Peyer's patch (tissue), 4 donors: Measurements from ENCODE around the gene MICU2. TPM values are rescaled to one million over a fixed set of nuclear protein-coding genes. Genes with fewer than 3 reads are reported as not detected.

Experiments used
- DNase-seq, 3 donors: peaks; one replicate each; pipeline ENCODE4 v3.0.0-alpha.2; 2017 to 2019
- H3K27ac ChIP-seq, 4 donors: fragments of 200-600 bp; sonication (generic); one replicate each; pipeline ENCODE4 v1.5.1; 2016 to 2019
- H3K27me3 ChIP-seq, 2 donors: fragments of 200-600 bp; sonication (generic); one replicate each; pipeline ENCODE4 v1.5.1; 2019
- H3K36me3 ChIP-seq, 3 donors: fragments of 200-600 bp; sonication (generic); one replicate each; pipeline ENCODE4 v1.5.1; 2016 to 2019
- H3K4me1 ChIP-seq, 4 donors: fragments of 200-600 bp; sonication (generic); one replicate each; pipeline ENCODE4 v1.5.1; 2016 to 2019
- H3K4me3 ChIP-seq, 4 donors: fragments of 200-600 bp; sonication (generic); 1 replicate in 3 of 4; 2 replicates in 1 of 4; pipeline ENCODE4 v1.5.1; 2016 to 2019; ENCODE audit warnings: mild to moderate bottlenecking in 1 of 4
- H3K9me3 ChIP-seq, 4 donors: fragments of 200-600 bp; sonication (generic); one replicate each; pipeline ENCODE4 v1.5.1; 2016 to 2019; ENCODE audit warnings: mild to moderate bottlenecking in 1 of 4
- POLR2A ChIP-seq, 2 donors: fragments of 450-650 bp; IDR thresholded peaks; one replicate each; pipeline ENCODE4 v1.5.1; 2017; ENCODE audit warnings: antibody characterized with exemption in 2 of 2, mild to moderate bottlenecking in 2 of 2, moderate library complexity in 2 of 2
- total RNA-seq, 4 donors: library from RNA; depleted of rRNA; stranded (reverse); fragments of >200 nt; gene quantifications; one replicate each; pipeline ENCODE4 v1.1.0, GENCODE V29; 2016
- TF ChIP-seq, protein P1 (sequence below), 6 experiments: fragments of 450-650 bp in 4 of 6; fragments of 200-600 bp in 2 of 6; sonication (generic) in 1 of 6; IDR thresholded peaks; one replicate each; pipeline ENCODE4 v1.5.1; 2017 to 2019; ENCODE audit warnings: antibody characterized with exemption in 6 of 6, mild to moderate bottlenecking in 3 of 6, moderate library complexity in 1 of 6

Gene MICU2, protein sequence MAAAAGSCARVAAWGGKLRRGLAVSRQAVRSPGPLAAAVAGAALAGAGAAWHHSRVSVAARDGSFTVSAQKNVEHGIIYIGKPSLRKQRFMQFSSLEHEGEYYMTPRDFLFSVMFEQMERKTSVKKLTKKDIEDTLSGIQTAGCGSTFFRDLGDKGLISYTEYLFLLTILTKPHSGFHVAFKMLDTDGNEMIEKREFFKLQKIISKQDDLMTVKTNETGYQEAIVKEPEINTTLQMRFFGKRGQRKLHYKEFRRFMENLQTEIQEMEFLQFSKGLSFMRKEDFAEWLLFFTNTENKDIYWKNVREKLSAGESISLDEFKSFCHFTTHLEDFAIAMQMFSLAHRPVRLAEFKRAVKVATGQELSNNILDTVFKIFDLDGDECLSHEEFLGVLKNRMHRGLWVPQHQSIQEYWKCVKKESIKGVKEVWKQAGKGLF
- total RNA-seq: 100 to 1,000 TPM in 1 of 4 donors, 10 to 100 TPM in 3; 78.9 to 101 (median 87.4) TPM

DNA sequence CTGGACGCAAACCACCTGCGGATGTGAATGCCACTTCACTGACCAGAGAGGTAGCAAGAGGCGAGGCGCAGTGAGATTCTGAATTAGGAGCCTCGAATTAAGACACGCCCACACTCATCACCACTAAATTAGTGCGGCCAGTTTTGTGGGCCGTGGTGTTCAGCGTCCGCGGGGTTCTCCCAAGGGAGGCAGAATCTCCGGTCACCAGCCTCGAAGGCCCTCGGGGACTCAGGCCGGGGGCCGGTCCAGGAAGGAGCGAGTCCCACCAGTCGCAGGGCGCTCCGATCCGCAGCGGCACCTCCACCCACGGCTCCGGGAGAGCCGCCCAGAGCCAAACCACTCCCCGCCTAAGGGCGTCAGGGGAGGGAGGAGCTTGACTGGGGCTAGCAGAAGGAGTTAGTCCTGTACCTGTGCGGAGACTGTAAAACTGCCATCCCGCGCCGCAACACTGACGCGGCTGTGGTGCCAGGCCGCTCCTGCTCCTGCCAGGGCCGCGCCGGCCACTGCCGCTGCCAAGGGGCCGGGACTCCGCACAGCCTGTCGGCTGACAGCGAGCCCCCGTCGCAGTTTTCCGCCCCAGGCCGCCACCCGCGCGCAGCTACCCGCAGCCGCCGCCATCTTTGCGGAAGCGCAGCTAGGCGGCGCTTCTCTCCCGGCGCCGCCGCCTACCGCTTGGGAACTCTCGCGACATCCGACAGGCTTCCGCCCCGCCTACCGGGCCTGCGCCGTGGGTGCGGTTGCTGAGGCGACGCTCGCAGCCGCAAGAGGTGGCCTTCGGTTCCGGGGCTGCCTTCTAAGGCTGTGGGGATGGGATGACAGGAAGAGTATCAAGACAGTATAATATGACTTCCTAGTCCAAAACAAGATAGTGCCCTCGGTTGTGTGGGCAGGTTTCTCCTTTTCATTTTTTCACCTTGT is at the start of gene MICU2:
Gene MICU2 (minus strand): TSS at position 640 of the 918 bp plus-strand sequence. CDS start 22 bp downstream, at position 618.
- peak within 1 kb of the TSS; percentile 66 to 88 (median 78) for H3K4me3 ChIP-seq
- H3K4me1 ChIP-seq: peaks cover 0 to 7% (median 3%) of the 10 kb centered on the region in 4 donors
- no peaks in the 10 kb centered on the region for H3K36me3 ChIP-seq
- H3K9me3 ChIP-seq: no peaks in the 10 kb centered on the region
- H3K27ac ChIP-seq: peak within 1 kb of the TSS; percentile 94 to 97 (median 96)
- peak; percentile 97 to 98 for TF ChIP-seq POLR2A (IDR thresholded peaks at IDR 0.05)
- TF ChIP-seq, protein P1, sequence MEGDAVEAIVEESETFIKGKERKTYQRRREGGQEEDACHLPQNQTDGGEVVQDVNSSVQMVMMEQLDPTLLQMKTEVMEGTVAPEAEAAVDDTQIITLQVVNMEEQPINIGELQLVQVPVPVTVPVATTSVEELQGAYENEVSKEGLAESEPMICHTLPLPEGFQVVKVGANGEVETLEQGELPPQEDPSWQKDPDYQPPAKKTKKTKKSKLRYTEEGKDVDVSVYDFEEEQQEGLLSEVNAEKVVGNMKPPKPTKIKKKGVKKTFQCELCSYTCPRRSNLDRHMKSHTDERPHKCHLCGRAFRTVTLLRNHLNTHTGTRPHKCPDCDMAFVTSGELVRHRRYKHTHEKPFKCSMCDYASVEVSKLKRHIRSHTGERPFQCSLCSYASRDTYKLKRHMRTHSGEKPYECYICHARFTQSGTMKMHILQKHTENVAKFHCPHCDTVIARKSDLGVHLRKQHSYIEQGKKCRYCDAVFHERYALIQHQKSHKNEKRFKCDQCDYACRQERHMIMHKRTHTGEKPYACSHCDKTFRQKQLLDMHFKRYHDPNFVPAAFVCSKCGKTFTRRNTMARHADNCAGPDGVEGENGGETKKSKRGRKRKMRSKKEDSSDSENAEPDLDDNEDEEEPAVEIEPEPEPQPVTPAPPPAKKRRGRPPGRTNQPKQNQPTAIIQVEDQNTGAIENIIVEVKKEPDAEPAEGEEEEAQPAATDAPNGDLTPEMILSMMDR (IDR thresholded peaks at IDR 0.05): peak in 5 of 6 experiments; percentile 15 to 40 (median 27)
- DNase-seq: peak; percentile 93 to 98 (median 95)
- no peaks in the 10 kb centered on the region for H3K27me3 ChIP-seq

DNA sequence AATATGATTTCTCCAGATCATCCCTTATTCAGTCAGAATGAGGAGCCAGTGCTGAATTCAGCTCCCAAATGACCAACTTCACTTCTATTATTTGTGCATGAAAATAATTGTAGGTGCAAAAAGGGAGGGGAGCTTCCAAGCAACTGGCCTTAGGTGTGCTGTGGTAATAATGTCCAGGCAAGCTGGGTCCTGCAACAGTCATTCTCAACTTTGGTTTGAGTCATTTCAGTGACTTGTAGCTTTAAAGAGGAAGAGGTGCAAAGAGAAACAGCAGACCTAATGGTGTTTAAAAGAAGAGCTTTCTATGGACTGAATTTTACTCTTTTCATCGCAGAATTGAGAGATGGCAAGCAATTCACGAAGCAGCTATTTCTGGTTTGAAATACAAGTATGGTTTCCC is 37.7 kb upstream of the MICU2 start:
- H3K36me3 ChIP-seq: no peaks in the 10 kb centered on the region
- no peak overlapping the region for H3K4me3 ChIP-seq
- no peak for DNase-seq
- no peaks in the 10 kb centered on the region for H3K27me3 ChIP-seq
- no peak overlapping the region for H3K27ac ChIP-seq
- no peaks in the 10 kb centered on the region for H3K9me3 ChIP-seq
- TF ChIP-seq POLR2A (IDR thresholded peaks at IDR 0.05): no peak
- TF ChIP-seq, protein P1 (IDR thresholded peaks at IDR 0.05): no peak
- H3K4me1 ChIP-seq: peaks cover 0 to 16% (median 0%) of the 10 kb centered on the region in 4 donors

DNA sequence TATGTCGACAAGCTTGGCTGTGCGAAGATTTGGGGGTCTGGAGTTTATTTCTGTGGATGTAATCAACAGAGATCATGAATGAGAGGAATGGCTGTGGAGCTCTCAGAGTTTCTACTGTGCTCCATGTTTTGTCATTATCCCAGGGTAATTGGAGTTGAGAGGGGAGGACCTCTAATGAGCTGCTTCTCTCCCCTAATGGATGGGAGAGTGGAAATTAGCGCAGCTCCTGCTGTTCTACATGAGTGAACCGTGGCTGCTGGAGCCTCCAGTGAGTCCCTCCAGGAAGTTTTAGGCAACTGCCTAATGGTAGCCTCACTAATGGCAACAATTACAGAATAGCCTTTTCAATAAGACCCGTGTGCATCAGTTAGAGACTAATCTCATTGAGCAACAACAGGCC is 35.6 kb upstream of the MICU2 start:
- Histone ChIP-seq H3K4me1 (peaks cover 0 to 19% (median 0%) of the 10 kb centered on the region in 4 donors), H3K27ac (no peak overlapping the region), H3K36me3 (no peaks in the 10 kb centered on the region), H3K4me3 (no peak overlapping the region), H3K9me3 (no peaks in the 10 kb centered on the region), H3K27me3 (no peaks in the 10 kb centered on the region)
- TF ChIP-seq, protein P1 (IDR thresholded peaks at IDR 0.05): no peak
- TF ChIP-seq POLR2A (IDR thresholded peaks at IDR 0.05): no peak
- no peak for DNase-seq

DNA sequence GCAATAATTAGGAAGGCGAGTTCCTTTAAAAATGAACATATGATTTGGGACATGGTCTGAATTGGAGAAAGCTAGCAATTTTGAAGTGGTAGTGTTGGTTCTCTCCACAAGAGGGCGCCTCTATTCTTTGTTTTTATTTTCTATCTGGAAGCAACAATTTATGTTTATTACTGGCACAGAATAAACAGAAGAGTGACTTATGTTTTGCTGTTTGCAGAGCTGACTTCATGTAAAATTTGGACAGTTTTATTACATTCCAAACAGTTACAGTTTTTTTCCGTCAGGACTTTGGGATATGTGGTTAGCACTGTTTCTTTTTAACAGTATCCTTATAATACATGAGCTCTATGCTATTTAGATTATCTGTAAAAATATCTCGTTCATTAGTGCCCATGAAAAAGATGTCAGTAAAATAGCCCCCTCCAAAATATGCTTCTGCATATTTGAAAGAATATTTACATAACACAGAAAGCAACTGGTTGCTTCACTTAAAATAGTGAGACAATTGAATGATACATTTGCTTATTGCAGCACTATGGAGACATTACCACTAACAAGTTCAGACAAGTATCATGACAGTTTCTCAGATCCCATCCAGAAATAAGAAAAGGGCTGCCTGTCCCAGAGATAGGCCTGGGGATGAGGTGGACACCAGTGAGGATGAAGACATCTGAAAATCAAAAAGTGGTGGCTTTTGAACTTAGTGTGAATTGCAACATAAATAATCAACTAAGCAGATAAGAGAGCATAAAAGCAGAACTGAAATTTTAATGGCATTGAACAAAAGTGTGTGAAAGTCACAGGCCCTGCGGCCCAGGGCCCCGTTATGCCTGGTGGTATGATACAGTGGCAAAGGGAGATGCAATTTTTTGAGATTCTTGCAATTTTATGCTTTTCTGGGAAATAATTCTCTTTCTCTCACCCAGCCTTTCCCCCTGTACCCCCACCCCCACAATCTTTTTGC is 34.6 kb upstream of the MICU2 start:
- Histone ChIP-seq H3K36me3 (no peaks in the 10 kb centered on the region), H3K4me3 (no peak overlapping the region), H3K4me1 (peaks cover 0 to 19% (median 0%) of the 10 kb centered on the region in 4 donors), H3K9me3 (no peaks in the 10 kb centered on the region), H3K27me3 (no peaks in the 10 kb centered on the region), H3K27ac (peak overlapping the region in 1 of 4 donors; percentile 47)
- DNase-seq: no peak
- TF ChIP-seq POLR2A (IDR thresholded peaks at IDR 0.05): no peak
- TF ChIP-seq, protein P1 (IDR thresholded peaks at IDR 0.05): peak; percentile 37 to 82 (median 80)
